Osteoblast (primary cell): ENCODE results near the gene NRIP1. TPM values are rescaled to one million over a fixed set of nuclear protein-coding genes. Genes with fewer than 3 reads are reported as not detected.

Source experiments
- DNase-seq: peaks from one replicate; pipeline ENCODE4 v3.0.0; 2011; ENCODE audit warnings: low spot score, mixed read lengths; ENCODE audit not compliant: insufficient read length; ENCODE audit errors: missing footprints
- H2AFZ ChIP-seq: 2 replicates; pipeline ENCODE4 v1.6.0; 2011; ENCODE audit warnings: mild to moderate bottlenecking, low read length
- H3K27ac ChIP-seq: 2 replicates; pipeline ENCODE4 v1.5.1; 2011; ENCODE audit warnings: mild to moderate bottlenecking, low read depth, low read length, moderate library complexity
- H3K27me3 ChIP-seq: 2 replicates; pipeline ENCODE4 v1.6.0; 2012; ENCODE audit warnings: mild to moderate bottlenecking, control low read depth, inconsistent platforms, low read length, moderate library complexity; ENCODE audit not compliant: insufficient read depth
- H3K36me3 ChIP-seq: 2 replicates; pipeline ENCODE4 v1.5.1; 2011; ENCODE audit warnings: mild to moderate bottlenecking, low read length, control low read depth, moderate library complexity; ENCODE audit not compliant: insufficient read depth
- H3K4me1 ChIP-seq: 2 replicates; pipeline ENCODE4 v1.5.1; 2011; ENCODE audit warnings: mild to moderate bottlenecking, low read length, control low read depth, moderate library complexity; ENCODE audit not compliant: insufficient read depth
- H3K4me2 ChIP-seq: 2 replicates; pipeline ENCODE4 v1.6.0; 2011; ENCODE audit warnings: mild to moderate bottlenecking, low read length; ENCODE audit not compliant: insufficient read depth
- H3K4me3 ChIP-seq: fragments of 200-600 bp; sonication (generic); 3 replicates; pipeline ENCODE4 v1.5.1; 2012; ENCODE audit warnings: mild to moderate bottlenecking, low read length, inconsistent platforms; ENCODE audit not compliant: insufficient read depth
- H3K79me2 ChIP-seq: 2 replicates; pipeline ENCODE4 v1.6.0; 2012; ENCODE audit warnings: mild to moderate bottlenecking, low read length, control low read depth, inconsistent platforms; ENCODE audit not compliant: insufficient read depth
- H3K9me3 ChIP-seq: 2 replicates; pipeline ENCODE4 v1.5.1; 2011; ENCODE audit warnings: low read depth, low read length, control low read depth
- H4K20me1 ChIP-seq: 2 replicates; pipeline ENCODE4 v1.6.0; 2012; ENCODE audit warnings: mild to moderate bottlenecking, low read length, control low read depth; ENCODE audit not compliant: insufficient read depth
- CTCF ChIP-seq: IDR thresholded peaks from 2 replicates; pipeline ENCODE4 v1.5.1; 2011; ENCODE audit warnings: mild to moderate bottlenecking, low read depth, low read length, moderate library complexity; ENCODE audit errors: extremely low read depth
- total RNA-seq: library from RNA; depleted of rRNA; stranded (reverse); fragments of >200 nt; gene quantifications from 2 replicates; pipeline ENCODE4 v1.2.3, GENCODE V29; 2012

NRIP1 gene
- total RNA-seq, 1 donor, result 32.6 TPM

- H3K4me1 ChIP-seq, result no peaks in the 10 kb centered on the region
- no peak for DNase-seq
- no peaks in the 10 kb centered on the region for H3K9me3 ChIP-seq
- no peak overlapping the region for H3K4me3 ChIP-seq
- H2AFZ ChIP-seq, result no peak overlapping the region
- H3K27me3 ChIP-seq, result no peaks in the 10 kb centered on the region
- no peak overlapping the region for H3K4me2 ChIP-seq
- no peak for TF ChIP-seq CTCF
- no peaks in the 10 kb centered on the region for H4K20me1 ChIP-seq
- no peak overlapping the region for H3K27ac ChIP-seq
- H3K79me2 ChIP-seq, result no peaks in the 10 kb centered on the region
- no peaks in the 10 kb centered on the region for H3K36me3 ChIP-seq
Observed at GRCh38 chr21:15095326-15095725, 30.5 kb upstream of the NRIP1 start.

- H3K79me2 ChIP-seq, result no peaks in the 10 kb centered on the region
- H3K4me3 ChIP-seq, result no peak overlapping the region
- no peak overlapping the region for H2AFZ ChIP-seq
- H3K4me1 ChIP-seq, result no peaks in the 10 kb centered on the region
- TF ChIP-seq CTCF, result no peak
- no peaks in the 10 kb centered on the region for H3K27me3 ChIP-seq
- DNase-seq, result no peak
- H3K4me2 ChIP-seq, result no peak overlapping the region
- no peak overlapping the region for H3K27ac ChIP-seq
- no peaks in the 10 kb centered on the region for H4K20me1 ChIP-seq
- H3K9me3 ChIP-seq, result no peaks in the 10 kb centered on the region
- H3K36me3 ChIP-seq, result no peaks in the 10 kb centered on the region
Observed at GRCh38 chr21:15094706-15095105, 29.9 kb upstream of the NRIP1 start.

- H3K4me3 ChIP-seq, result no peak overlapping the region
- DNase-seq, result no peak
Observed at GRCh38 chr21:15093216-15093615, 28.4 kb upstream of the NRIP1 start.

GRCh38 chr21:15092745-15093144 lies 27.9 kb upstream of the NRIP1 start:
- Histone ChIP-seq H2AFZ (no peak overlapping the region), H4K20me1 (no peaks in the 10 kb centered on the region), H3K36me3 (no peaks in the 10 kb centered on the region), H3K79me2 (no peaks in the 10 kb centered on the region), H3K4me2 (no peak overlapping the region), H3K27me3 (no peaks in the 10 kb centered on the region), H3K4me3 (no peak overlapping the region), H3K27ac (no peak overlapping the region), H3K4me1 (no peaks in the 10 kb centered on the region), H3K9me3 (no peaks in the 10 kb centered on the region)
- TF ChIP-seq CTCF, result no peak
- DNase-seq, result no peak

More at GRCh38 chr21:15093216-15093615, 28.4 kb upstream of the NRIP1 start:
- no peaks in the 10 kb centered on the region for H3K27me3 ChIP-seq
- no peak for TF ChIP-seq CTCF
- no peaks in the 10 kb centered on the region for H3K79me2 ChIP-seq
- H3K9me3 ChIP-seq, result no peaks in the 10 kb centered on the region
- H4K20me1 ChIP-seq, result no peaks in the 10 kb centered on the region
- H3K27ac ChIP-seq, result no peak overlapping the region
- H3K36me3 ChIP-seq, result no peaks in the 10 kb centered on the region
- H2AFZ ChIP-seq, result no peak overlapping the region
- H3K4me2 ChIP-seq, result no peak overlapping the region
- no peaks in the 10 kb centered on the region for H3K4me1 ChIP-seq
